ENCODE results near the gene SLC30A10.
"Not testable (repeated sequence)": the region's sequence is repeated elsewhere in the genome, so short reads cannot be mapped to it uniquely, and the experiment has no call there.

SLC30A10 gene

DNA sequence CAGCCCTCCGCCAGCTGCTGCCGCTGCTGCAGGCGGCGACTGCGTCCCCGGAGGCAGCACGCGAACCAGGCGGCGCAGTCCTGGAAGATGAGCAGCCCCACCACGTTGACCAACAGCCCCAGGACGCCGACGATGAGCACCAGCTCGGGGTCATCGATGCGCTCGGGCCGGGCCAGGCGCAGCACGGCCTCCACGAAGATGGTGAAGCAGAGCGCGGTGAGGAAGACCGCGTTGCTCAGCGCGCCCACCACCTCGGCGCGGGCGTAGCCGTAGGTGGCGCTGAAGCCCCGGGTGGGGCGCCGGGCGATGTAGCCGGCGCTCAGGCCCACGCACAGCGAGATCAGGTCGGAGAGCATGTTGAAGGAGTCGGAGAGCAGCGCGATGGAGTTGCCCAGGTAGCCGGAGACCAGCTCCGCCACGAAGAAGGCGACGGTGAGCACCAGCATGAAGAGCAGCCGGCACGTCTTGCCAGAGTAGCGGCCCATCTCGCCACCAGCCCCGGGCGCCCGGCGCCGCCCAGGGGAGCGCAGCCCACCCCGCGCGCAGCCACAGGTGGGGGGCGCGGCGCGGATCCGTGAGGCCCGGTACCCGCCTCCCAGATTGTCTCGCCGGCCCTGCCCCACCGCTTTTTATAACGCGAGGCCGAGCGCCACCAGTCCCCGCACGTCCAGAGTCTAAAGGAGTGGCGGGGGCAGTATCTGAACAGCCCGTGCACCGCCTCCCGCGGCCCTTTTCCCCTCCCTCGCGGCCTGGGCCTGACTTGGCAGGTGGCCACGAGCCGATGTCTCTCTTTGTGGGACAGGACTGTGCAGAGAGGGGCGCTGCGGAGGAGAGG, at the start of gene SLC30A10:
TSS of gene SLC30A10 (minus strand) at position 602 of the 835 bp plus-strand sequence. CDS start at position 485, 117 bp downstream.
- peak; percentile 14 to 43 for DNase-seq

DNA sequence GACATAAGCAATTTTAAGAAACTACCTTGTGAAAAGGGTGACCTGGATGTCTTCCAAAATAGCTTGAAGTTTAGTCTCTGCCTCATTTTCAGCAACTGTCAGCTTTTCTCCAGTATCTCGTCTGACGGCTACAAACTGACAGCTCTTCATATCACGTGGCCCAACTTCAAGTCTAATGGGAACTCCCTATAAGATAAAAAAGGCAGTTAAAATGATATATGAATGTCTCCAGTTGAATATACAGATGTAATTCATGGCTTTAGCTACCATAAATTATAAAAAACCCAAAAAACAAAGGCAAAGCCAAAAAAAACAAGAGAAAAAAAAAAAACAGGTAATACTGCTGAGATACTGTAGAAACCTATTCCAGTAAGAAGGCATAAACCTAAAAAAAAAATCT, 44.9 kb upstream of the SLC30A10 start:
- DNase-seq, result no peak

DNA sequence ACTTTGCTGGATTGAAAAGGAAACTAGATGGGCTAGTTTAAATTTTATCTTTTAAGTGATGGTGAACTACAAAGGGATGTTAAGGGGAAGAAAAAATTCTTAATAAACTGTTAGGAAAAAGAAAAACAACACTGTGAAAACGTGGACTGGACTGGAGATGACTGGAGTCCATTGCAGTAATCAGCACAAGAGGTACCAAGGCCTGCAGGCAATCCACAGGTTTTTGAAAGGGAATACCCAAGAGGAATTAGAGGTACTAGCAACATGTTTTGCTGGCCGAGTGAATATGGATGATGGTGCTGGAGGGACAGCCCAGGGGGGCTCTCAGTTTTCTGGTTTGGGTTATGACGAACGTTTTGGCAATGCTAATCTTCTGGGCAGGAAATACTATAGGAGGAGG, 39.0 kb upstream of the SLC30A10 start:
- no peak for DNase-seq

DNA sequence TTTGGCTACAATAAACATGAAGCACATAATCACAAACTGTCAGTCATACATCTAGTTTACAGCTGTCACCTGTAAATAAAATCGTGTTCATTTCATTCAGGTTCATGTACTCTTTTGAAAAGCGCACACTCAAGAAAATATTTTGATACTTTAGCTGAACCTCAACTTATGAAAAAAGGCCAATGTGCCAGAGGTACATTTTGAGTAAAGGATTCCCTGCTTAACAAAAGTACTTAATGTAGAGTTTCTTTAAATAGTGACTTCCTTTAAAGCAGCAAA, 37.7 kb upstream of the SLC30A10 start:
- DNase-seq, result no peak

DNA sequence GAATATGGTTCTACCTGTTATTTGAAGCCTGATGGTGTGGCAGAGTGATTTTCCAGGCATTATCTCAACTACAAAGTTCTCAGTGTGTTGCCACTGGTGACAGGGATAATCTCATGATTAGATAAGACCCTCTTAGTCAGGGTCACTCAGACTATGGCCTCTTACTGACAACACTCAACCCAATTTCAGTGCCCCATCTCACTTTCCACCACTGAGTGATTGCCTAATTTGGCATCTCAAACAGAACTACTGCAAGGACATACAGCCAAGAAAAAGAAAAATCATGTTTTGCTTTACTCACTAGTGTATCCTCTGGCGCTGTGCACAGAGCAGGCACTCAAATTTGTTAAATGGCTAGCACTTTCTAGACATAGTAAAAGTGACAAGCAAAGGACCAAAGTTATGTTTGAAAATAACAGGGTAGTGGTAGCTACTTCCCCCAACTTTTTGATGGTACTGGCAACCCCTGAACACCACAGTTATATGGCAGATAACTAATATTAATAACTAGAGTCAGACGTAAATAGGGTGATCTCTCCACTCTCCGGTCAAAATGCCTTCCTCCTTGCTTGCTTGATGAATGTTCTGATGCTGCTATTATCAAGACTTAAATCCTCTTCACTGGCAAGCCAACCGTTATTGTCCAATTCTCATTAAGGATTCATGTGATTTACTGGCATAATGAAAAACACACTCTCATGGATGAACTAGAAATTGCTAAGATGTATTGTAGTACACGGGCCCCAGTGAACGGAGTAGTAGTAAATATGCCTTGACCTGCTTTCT, 37.1 kb upstream of the SLC30A10 start:
- no peak for DNase-seq

DNA sequence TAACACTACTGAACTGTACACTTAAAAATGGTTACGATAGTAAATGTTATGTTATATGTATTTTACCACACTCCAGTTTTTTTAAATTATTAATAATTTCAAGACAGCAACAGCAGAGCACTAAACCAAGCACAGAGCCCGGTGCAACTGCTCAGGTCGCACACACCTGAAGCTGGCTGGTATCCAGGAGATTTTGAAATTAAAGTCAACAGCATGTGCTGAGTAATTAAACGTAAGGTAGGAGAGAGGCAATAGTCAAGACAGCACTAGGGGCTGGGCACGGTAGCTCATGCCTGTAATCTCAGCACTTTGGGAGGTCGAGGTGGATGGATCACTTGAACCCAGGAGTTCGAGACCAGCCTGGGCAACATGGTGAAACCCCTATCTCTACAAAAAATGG, 35.1 kb upstream of the SLC30A10 start:
- no peak for DNase-seq

DNA sequence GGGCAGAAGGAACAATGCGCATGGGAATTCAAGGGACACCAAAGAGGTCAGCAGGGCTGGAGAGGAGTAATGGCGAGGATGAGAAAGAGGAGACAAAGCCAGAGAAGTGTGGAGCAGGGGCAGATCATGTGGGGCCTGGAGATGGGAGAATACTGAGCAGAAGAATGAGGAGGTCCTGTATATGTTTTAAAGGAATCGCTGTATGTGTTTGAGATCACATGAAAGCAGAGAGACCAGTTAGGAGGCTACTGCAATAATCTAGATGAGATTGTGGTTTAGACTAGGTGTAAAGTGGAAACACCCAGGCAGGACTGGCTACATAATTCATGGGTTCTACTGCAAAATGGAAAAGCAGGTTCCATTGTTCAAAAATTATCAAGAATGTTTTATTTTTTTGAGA, 33.3 kb upstream of the SLC30A10 start:
- DNase-seq, result no peak

DNA sequence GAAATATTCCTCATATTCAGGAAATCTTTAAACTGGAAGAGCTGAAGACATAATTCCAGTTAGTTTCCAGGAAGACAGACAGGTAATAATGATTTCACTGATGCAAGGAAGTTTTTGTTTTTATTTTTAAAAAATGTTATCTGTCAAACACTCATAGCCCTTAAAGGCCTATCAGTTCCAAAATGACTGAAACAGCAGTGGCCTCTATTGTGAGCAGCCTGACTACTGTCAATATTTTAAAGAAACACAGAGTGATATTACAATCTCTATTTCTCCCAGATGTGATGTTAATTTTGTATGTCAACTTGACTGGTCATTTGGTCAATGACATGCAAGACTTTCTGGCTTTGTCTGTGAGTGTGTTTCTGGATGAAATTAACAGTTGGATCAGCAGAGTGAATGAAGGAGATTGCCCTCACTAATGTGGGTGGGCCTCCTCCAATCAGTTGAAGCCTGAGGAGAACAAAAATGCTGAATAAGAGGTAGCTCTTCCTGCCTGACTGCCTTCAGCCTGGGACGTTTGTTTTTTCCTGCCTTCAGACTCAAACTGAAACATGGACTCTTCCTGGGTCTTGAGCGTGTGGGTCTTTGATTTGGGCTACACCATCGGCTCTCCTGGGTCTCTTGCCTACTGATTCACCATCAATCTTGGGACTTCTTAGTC, 31.3 kb upstream of the SLC30A10 start:
- DNase-seq, result no peak

DNA sequence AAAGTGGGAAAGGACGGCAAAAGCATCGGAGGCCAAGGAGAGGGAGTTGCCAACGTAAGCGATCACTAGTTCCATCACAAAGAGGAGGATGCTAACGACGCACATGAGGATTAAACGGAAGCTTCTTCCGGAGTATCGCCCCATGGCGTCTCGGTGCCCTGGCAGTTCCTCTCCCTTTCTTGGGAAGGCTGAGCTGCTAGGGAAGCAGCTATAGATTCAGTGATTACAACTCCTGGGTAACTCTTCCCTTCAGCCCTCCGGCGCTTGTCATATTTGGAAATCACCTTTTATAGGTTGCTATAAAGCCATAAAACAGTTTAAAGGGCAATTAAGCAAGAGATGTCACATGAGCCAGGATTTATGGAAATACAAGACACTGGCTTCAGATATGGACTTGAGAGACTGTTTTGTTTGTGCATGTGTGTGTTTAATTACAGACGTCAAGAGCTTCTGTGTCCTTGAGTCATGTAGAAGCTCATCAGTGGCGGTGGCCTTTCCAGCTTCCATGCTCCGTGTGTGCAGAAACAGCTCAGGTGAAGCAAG, 30.6 kb upstream of the SLC30A10 start:
- DNase-seq, result no peak

DNA sequence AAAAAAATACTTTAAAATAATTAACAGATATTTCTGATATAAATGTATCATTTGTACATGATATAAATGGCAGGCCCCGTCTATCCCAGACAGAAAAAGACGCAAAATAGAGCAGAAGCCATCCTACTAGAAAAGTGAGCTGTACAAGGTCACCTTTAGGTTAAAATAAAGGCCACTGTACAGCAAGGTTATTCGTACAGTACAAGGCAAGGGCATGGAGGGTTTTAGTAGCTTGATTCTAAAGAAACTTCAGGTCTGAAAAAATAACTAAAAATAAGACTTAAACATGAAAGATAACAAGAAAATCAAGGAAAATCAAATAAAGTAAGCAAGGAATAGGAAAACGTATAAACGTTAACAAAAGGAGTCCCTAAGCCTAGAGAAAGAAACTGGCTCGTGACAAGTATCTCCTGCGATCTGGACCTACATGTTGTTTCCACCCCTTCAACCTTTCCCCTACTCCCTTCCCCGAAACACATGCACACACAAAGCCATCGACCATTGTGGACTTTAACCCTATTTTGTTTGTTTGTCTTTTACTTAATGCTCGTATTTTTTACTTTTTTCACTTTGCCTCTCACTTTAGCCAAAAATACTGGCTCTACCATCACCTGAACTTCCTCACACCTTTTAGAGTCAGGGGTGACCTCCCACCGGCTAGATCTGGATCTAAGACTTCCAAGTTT, 26.5 kb upstream of the SLC30A10 start:
- no peak for DNase-seq

DNA sequence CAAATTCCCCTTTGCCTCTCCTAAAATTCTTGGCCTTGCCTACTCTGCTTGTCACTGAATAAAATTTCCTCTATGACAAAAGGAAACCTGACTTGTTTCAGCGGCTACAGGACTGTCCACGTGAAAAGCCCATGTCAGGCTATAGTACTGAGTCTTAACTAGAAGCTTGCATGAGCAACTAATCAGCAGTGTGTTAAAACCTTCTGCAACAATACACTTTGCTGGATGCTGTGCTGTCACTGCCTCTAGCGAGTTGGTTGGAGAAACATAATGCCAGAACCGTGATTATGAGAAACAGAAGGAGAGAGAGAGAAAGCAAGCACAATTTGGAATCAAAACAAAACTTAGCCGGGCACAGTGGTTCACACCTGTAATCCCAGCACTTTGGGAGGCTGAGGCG, 25.7 kb upstream of the SLC30A10 start:
- no peak for DNase-seq

DNA sequence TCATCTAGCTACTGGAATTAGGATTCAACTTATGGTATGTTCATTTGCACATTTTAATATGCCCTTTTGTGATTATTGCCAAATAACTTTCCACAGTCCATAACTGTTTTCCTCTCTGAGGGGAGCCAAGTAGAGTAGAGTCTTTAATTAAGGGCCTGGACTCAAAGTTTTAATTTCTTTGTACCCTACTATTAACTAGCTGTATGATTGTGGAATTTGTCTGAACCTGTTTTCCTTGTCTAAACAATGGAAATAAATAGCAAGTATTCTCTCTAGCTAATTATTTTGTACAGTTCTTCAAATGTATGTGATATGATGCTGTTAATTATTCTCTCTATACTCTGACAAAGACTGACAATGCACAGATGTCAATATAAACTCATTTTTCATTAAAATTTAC, 24.0 kb upstream of the SLC30A10 start:
- no peak for DNase-seq

DNA sequence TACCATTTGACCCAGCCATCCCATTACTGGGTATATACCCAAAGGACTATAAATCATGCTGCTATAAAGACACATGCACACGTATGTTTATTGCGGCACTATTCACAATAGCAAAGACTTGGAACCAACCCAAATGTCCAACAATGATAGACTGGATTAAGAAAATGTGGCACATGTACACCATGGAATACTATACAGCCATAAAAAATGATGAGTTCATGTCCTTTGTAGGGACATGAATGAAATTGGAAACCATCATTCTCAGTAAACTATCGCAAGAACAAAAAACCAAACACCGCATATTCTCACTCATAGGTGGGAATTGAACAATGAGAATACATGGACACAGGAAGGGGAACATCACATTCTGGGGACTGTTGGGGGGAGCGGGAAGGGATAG, 20.9 kb upstream of the SLC30A10 start:
- not testable (repeated sequence) for DNase-seq

DNA sequence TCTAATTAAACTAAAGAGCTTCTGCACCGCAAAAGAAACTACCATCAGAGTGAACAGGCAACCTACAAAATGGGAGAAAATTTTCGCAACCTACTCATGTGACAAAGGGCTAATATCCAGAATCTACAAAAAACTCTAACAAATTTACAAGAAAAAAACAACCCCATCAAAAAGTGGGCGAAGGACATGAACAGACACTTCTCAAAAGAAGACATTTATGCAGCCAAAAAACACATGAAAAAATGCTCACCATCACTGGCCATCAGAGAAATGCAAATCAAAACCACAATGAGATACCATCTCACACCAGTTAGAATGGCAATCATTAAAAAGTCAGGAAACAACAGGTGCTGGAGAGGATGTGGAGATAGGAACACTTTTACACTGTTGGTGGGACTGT, 20.4 kb upstream of the SLC30A10 start:
- DNase-seq, result not testable (repeated sequence)

DNA sequence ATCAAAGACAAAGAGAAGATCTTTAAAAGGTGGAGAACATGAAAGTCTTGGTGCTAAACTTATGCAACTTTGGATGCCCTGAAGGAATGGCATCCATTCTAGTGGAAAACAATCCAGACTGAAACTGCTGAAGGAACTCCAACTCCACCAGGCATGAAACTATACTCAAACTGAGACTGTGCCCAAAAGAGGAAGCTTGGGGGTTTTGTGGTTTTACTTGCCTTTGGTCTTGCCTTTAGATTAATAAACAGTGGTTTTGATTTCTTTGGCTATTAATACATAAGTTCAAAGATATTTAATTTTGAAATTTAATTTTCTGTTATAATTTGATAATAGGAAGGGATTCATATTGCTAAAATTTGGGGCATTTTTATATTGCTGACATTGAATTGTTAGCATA, 17.4 kb upstream of the SLC30A10 start:
- DNase-seq, result no peak

DNA sequence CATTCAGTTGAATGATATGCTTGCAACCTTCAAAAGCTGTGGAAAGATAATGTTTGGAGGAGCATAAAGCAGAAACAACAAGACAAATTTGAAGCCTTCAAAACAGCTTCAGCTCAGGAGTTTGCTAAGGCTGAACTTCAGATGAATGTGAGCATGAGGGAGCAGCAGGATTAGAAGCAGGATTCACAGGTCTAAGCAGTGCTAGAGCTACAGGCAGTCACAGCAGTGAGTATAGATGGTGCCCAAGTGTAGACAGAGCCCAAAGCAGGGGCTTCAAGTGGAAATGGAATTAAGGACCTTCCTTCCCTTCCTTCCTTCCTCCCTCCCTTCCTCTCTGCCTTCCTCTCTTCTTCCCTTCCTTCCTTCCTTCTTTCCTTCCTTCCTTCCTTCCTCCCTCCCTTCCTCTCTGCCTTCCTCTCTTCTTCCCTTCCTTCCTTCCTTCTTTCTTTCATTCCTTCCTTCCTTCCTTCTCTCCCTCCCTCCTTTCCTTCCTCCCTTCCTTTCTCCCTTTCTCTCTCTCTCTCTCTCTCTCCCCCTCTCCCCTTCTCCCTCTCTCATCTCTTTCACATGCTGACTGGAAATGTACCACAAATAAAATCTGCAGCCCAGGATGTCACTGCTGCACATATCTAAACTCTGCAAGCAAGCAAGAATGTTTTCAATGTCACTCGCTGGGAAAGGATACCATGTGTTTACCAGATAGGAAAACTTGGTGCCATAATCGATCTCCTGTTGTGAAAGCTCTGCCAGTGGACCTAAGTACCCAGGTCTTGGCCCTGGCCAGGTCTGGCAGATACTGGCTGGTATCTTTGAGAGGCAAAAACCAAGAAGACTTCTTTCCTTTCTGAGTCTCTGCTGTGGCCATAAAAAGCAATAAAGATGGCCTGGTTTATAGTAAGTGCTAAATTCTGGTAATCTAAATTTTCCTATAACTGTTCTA, 13.1 kb upstream of the SLC30A10 start:
- no peak for DNase-seq

DNA sequence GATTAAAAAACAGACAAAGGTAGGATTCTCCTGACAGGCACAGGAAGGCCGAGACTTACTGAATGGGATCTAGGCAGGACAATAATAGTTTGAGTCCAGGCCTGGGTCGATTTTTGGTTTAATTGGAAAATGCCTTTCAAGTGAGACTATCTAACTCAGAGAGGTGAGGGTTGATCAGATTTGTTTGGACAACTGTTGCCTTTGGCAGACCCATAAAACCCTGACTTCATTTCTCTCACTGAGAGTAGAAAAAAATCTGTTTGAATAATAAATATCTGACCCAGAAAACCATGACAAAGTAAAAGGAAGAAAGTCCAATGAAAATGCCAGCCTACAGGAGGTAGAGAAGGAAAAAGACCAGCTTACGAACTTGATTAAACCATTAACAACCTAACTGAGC, 12.3 kb upstream of the SLC30A10 start:
- no peak for DNase-seq

DNA sequence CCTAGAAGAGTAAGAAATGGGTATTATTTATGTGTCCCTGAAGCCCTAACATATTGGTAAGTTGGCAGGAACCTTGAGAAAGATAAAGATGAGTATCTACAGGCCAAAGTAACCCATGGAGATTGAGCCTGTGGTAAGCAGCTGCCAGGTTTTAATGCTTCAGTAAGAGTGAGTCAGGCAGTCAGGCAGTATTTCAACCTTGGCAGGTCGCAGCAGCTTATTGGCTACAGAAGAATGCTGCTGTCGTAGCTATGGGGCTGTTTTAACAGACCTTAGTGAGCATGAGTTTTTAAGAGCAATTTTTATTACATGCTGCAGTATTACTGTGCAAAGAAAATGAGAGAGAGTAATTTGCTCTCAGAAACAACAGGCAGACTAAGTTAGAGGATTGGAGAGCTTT, 10.3 kb upstream of the SLC30A10 start:
- DNase-seq, result no peak

DNA sequence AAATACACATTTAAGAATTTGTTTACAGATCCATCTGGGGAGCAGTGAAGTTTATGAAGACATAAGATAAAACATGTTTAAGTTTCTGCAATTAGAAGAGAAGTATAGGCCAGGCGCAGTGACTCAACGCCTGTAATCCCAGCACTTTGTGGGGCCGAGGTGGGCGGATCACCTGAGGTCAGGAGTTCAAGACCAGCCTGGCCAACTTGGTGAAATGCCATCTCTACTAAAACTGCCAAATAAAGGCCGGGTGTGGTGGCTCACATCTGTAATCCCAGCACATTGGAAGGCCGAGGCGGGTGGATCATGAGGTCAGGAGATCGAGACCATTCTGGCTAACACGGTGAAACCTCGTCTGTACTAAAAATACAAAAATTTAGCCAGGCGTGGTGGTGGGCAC, 5.4 kb upstream of the SLC30A10 start:
- not testable (repeated sequence) for DNase-seq

DNA sequence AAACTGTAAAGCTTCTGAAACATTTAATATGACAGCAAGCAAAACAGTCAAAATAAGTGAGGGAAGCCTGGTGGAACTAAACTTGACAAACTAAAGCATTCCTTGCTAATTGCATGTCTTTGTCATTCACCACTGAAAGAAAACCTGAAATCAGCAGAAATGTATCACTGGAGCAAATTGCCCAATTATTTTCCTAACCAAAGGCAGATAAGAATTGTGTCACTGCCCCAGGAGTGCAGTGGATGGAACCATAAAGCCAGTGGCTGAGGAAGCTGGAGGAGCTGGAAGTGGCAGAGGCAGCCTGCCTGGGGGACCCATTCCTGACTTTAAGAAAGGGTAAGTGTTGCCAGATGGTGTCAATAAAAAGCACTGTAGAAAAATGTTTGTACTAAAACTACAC, 2.7 kb upstream of the SLC30A10 start:
- no peak for DNase-seq

DNA sequence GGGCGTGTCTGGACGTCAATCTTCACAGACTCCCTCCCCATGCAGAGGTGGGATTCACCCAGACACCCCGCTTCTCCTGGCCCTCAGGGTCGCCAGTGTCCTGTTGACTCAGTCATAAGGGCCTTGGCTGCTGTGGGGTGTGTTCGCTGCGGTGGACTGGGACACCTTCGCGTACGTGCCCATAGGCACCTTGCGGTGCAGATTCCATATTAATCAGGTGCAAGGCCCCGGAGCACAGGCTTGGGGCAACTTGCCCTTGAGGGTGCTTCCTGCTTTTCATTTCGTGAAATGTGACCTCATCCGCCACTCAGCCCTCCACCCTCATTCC, 398 bp upstream of the SLC30A10 start:
- no peak for DNase-seq
